Left ventricle myocardium inferior (tissue), 1 donor: ENCODE data around the gene COASY. TPM values are rescaled to one million over a fixed set of nuclear protein-coding genes. Genes with fewer than 3 reads are reported as not detected.

ENCODE experiments used
- DNase-seq: peaks from one replicate; pipeline ENCODE4 v3.0.0-alpha.2; 2020
- H3K27ac ChIP-seq: fragments of 200-600 bp; replicated peaks from 2 replicates; pipeline ENCODE4 v1.8.0; 2021
- H3K27me3 ChIP-seq: fragments of 200-600 bp; 2 replicates; pipeline ENCODE4 v1.8.0; 2021; ENCODE audit warnings: low read depth
- H3K36me3 ChIP-seq: fragments of 200-600 bp; 2 replicates; pipeline ENCODE4 v1.8.0; 2021
- H3K4me1 ChIP-seq: fragments of 200-600 bp; 2 replicates; pipeline ENCODE4 v1.8.0; 2021
- H3K4me3 ChIP-seq: fragments of 200-600 bp; 2 replicates; pipeline ENCODE4 v1.8.0; 2021; ENCODE audit warnings: mild to moderate bottlenecking, moderate library complexity
- H3K9me3 ChIP-seq: fragments of 200-600 bp; replicated peaks from 2 replicates; pipeline ENCODE4 v1.8.0; 2021
- CTCF ChIP-seq: fragments of 200-600 bp; IDR thresholded peaks from 2 replicates; pipeline ENCODE4 v1.8.0; 2021; ENCODE audit warnings: antibody characterized with exemption, mild to moderate bottlenecking, borderline replicate concordance
- intact Hi-C: fragments of 100-400 bp; cut with micrococcal nuclease; formaldehyde crosslinking; loops from one replicate; pipeline ENCODE4 v1.11.0; 2022
- total RNA-seq: library from RNA; stranded (reverse); fragmentation: NEBNext Ultra II Directional; extraction: Animal tissue kit (Norgen Biotek cat#: 25700); gene quantifications from one replicate; pipeline ENCODE4 v1.2.1, GENCODE V29; 2021
- donor health status: DM: no; HTN: yes; CAD: no; lungs with severe emphysema.

The COASY gene
- total RNA-seq, 1 donor from 2014 or later: 48.8 TPM

DNA sequence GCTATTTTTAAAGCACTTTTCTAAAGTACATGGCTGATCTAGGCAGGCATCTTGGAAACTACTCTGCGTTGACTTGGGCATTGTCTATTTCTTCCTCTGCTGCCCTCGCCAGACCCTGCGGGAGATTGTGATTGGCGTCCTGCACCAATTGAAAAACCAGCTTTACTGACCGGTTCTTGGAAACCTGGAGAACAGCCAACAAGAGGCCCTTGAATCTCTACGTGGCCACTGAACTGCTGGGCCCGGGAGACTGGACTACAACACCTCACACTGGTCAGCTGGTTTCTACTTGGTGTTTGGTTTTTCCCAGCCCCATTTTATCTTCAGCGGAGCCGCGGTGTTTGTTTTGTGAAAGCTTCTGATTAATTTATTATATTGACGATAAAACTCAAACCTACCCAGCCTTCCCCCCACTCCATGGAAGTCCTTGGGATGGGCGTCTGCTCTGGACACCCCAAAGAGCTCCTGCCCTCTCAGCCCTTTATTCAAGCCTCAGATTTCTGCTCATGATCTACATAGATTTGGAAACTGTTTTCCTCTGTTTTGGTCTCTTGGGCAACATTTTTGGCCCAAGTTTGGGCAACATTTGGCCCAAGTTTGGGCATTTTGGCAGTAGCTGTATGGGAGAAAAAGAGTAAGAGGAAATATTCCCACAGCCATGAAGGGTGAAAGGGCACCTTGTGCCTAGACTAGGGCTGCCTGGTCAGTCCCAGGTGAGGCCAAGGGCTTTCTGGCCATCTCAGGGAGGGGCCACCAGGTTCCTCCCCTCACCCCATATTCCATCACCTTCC, 9.7 kb downstream of the COASY start:
- DNase-seq: no peak
- Histone ChIP-seq H3K4me3 (no peak overlapping the region), H3K4me1 (peaks cover 42% of the 10 kb centered on the region), H3K36me3 (peaks cover 69% of the 10 kb centered on the region), H3K9me3 (no peaks in the 10 kb centered on the region), H3K27ac (peak overlapping the region; percentile 27), H3K27me3 (no peaks in the 10 kb centered on the region)
- no peak for TF ChIP-seq CTCF
- intact Hi-C loops: no loop called here

GRCh38 chr17:42573095-42573494, 11.1 kb downstream of the COASY start:
- no peak overlapping the region for H3K4me3 ChIP-seq
- intact Hi-C loops: no loop called here
- H3K4me1 ChIP-seq: peaks cover 42% of the 10 kb centered on the region
- H3K27me3 ChIP-seq: no peaks in the 10 kb centered on the region
- peaks cover 69% of the 10 kb centered on the region for H3K36me3 ChIP-seq
- no peak for TF ChIP-seq CTCF
- no peak for DNase-seq
- H3K27ac ChIP-seq: no peak overlapping the region
- H3K9me3 ChIP-seq: no peaks in the 10 kb centered on the region

- H3K27me3 ChIP-seq: no peaks in the 10 kb centered on the region
- H3K4me3 ChIP-seq: no peak overlapping the region
- DNase-seq: no peak
- peaks cover 40% of the 10 kb centered on the region for H3K4me1 ChIP-seq
- no peaks in the 10 kb centered on the region for H3K9me3 ChIP-seq
- H3K27ac ChIP-seq: no peak overlapping the region
- intact Hi-C loops: no loop called here
- peaks cover 57% of the 10 kb centered on the region for H3K36me3 ChIP-seq
- no peak for TF ChIP-seq CTCF
Measured at GRCh38 chr17:42574463-42574862, 12.5 kb downstream of the COASY start.

DNA sequence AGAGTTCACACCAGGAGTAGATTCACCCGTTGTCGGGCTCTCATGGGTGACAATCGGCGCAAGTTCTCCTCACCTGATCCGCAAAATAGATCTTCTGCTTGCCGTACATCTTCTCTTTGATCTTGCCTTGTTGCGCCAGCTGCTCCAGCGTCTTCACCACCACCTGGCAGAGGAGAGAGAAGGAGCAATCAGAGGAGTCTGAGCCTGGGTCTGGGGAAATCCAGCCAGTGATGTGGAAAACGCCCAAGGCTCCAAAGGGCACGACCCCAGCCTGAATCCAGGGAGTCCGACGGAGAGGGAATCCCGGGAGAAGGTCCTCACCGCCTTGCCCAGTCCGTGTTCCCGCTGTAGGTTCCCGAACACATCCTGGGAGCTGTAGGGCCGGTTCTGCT, 15.2 kb downstream of the COASY start:
- H3K4me1 ChIP-seq: peaks cover 30% of the 10 kb centered on the region
- DNase-seq: no peak
- TF ChIP-seq CTCF: no peak
- intact Hi-C loops: no loop called here
- H3K4me3 ChIP-seq: peak overlapping the region; percentile 76
- H3K9me3 ChIP-seq: no peaks in the 10 kb centered on the region
- H3K27ac ChIP-seq: peak overlapping the region; percentile 95
- no peaks in the 10 kb centered on the region for H3K27me3 ChIP-seq
- peaks cover 55% of the 10 kb centered on the region for H3K36me3 ChIP-seq

DNA sequence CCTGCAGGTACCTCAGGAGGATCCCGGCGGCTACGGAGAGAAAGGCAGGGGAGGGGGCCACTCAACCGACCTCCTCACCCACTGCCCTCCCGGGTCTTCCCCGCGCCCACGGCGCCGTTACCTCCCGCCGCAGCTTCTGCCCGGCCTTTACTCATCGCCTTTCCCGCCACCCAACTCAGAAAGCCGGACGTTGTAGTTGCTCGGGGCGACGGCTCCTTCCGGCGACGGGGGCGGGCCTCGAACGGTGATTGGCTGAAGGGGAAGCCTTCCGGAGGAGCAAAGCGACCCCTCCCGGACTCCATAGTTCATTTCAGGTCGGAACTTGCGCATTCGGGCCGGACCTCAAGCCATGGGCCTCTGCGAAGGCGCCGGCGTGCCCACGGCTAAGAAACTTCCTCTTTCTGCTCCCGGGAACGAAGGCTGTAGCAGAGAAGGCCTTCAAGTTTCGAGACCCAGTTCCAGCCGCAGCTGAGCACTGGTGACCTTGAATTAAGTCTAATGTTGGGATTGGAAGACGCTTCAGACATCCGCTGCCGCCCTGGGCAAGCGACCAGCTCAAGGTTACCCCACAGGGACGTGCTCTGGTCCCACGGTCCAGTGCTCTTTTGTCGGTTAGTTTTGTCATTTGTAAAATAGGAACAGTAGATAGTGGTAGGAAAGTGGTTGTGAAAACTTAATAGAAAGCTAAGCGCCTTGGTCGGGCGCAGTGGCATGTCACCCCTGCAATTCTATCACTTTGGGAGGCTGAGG, 15.8 kb downstream of the COASY start, which contains the start of gene PSMC3IP:
Gene PSMC3IP (minus strand): TSS at position 198 of the 750 bp plus-strand sequence. CDS start 43 bp downstream, at position 155.
- H3K9me3 ChIP-seq: no peaks in the 10 kb centered on the region
- intact Hi-C loops: no loop called here
- H3K4me1 ChIP-seq: peaks cover 30% of the 10 kb centered on the region
- peak within 1 kb of the TSS; percentile 95 for H3K27ac ChIP-seq
- TF ChIP-seq CTCF: peak; percentile 28
- peak; percentile 96 for DNase-seq
- no peaks in the 10 kb centered on the region for H3K27me3 ChIP-seq
- peaks cover 55% of the 10 kb centered on the region for H3K36me3 ChIP-seq
- H3K4me3 ChIP-seq: peak within 1 kb of the TSS; percentile 76
